Activated CD4-positive, CD25-positive, alpha-beta regulatory T cell treated with anti-CD3 and anti-CD28 coated beads, Interleukin-2, amount 50 U/mL, for 72 hours (primary cell): Measurements from ENCODE around the gene FOXK1.
A peak's percentile ranks its signal among the peaks of the same experiment; 100 is the strongest.
"Not testable (repeated sequence)": the region's sequence is repeated elsewhere in the genome, so short reads cannot be mapped to it uniquely, and the experiment has no call there.

ENCODE experiments used
- DNase-seq: peaks from one replicate; pipeline ENCODE4 v3.0.0; 2021

The FOXK1 gene

GRCh38 chr7:4789194-4790077 is 107.3 kb downstream of the FOXK1 start:
- DNase-seq, result no peak

DNA sequence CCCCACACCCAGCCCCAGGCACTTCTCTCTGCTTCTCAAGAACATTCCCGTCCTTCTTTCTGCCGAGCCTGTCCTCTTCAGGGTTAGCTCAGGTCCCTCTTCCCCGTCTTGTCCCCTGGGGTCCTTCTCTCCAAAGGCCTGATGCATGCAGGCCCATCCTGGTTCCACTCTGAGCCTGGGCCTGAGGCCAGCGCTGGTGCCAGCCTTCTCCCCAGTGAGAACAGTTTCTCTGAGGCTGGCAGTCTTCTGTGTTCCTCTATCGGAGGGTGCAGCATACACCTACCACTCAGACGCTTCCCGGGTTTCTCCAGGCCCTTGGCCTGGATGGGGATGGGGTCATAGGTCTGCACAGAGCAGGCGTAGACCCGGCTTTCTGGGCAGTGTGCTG is 108.0 kb downstream of the FOXK1 start:
- DNase-seq, result no peak

DNA sequence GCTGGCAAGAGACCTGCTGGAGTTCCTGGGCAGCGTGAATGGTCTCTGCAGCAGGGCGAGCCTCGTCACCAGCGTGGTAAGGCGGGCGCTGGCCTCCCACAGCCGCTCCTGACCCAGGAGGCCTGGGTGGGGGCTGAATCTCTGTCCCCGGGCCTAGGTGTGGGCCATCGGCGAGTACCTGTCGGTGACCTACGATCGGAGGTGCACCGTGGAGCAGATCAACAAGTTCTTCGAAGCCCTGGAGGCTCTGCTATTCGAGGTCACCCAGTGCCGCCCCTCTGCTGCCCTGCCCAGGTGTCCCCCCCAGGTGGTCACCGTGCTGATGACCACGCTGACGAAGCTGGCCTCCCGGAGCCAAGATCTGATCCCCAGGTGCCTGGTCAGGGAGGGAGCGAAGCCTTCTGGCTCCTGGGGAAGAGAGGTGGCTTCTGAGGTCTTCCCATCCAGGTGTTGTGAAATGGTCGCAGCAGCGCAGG is 108.5 kb downstream of the FOXK1 start:
- no peak for DNase-seq

GRCh38 chr7:4791101-4791737 is 109.1 kb downstream of the FOXK1 start:
- DNase-seq, result no peak

GRCh38 chr7:4791738-4792536 is 109.8 kb downstream of the FOXK1 start:
- peak; percentile 78 for DNase-seq

GRCh38 chr7:4792537-4793126 is 110.5 kb downstream of the FOXK1 start:
- DNase-seq, result no peak

DNA sequence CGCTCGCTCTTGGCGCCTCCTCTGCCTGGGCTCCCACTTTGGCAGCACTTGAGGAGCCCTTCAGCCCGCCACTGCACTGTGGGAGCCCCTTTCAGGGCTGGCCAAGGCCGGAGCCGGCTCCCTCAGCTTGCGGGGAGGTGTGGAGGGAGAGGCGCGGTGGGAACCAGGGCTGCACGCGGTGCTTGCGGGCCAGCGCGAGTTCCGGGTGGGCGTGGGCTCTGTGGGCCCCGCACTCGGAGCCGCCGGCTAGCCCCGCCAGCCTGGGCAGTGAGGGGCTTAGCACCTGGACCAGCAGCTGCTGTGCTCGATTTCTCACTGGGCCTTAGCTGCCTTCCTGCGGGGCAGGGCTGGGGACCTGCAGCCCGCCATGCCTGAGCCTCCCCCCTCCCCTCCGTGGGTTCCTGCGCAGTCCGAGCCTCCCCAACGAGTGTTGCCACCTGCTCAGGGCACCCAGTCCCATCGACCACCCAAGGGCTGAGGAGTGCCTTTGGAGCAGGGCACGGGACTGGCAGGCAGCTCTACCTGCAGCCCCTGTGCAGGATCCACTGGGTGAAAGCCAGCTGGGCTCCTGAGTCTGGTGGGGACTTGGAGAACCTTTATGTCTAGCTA is 111.4 kb downstream of the FOXK1 start:
- not testable (repeated sequence) for DNase-seq

GRCh38 chr7:4794171-4794570 is 112.1 kb downstream of the FOXK1 start:
- not testable (repeated sequence) for DNase-seq

- no peak for DNase-seq
Measured at GRCh38 chr7:4794591-4795350, 112.7 kb downstream of the FOXK1 start.

- no peak for DNase-seq
Measured at GRCh38 chr7:4796453-4796852, 114.4 kb downstream of the FOXK1 start.

GRCh38 chr7:4797858-4798705 is 116.0 kb downstream of the FOXK1 start:
- DNase-seq, result peak; percentile 79

DNA sequence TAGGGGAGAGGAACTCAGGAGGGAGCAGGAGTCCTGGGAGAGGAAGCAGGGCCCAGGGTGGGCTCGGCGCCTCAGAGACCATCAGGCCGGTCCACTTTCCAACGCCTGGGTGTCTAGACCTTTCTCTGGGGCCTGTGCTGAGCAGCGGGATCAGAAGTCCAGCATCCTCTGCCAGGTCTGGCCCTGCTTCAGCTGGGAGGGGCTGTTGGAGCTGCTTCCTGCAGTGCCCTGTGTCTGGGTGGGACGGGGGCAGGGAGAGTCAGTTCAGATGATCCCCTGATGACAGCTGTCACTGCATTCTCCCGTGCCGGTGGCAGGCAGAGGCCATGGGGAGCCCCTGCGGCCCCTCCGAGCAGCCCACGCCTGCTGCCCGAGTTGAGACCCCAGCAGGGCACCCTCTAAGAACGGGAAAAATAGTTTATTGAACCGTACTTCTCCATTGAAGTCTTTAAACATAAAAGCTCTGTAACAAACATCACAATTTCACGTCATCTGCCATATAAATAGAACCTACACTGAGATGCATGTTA is 116.7 kb downstream of the FOXK1 start:
- DNase-seq, result no peak

GRCh38 chr7:4799508-4800268 is 117.6 kb downstream of the FOXK1 start:
- no peak for DNase-seq

DNA sequence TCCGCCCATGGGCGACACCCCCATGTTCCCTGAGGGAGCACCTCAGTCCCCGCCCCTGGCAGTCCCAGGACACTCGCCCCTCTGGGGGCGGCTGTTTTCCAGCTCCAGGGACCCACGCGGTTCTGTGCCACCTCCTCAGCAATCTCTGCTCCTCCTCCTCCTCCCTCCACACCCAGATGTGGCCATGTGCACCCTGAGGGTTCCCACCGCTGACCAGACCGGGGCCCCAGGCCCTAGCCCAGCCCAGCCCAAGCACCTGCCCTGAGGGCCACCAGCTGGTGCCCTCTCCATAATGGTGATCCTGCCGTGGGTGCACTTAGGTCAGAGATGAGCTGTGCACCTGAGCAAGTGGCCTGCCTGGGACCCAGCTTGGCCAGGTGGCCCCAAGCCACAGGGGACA is 118.4 kb downstream of the FOXK1 start:
- DNase-seq, result no peak

- no peak for DNase-seq
Measured at GRCh38 chr7:4800926-4801838, 119.1 kb downstream of the FOXK1 start.

GRCh38 chr7:4801839-4802231 is 119.7 kb downstream of the FOXK1 start:
- no peak for DNase-seq

DNA sequence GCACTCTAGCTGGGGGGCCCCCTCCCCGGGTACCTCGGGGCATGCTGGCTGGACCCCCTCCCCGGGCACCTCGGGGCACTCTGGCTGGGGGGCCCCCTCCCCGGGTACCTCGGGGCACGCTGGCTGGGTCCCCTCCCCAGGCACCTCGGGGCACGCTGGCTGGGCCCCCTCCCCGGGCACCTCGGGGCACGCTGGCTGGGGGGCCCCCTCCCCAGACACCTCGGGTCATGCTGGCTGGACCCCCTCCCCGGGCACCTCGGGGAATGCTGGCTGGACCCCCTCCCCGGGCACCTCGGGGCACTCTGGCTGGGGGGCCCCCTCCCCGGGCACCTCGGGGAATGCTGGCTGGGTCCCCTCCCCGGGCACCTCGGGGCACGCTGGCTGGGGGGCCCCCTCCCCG is 120.5 kb downstream of the FOXK1 start:
- DNase-seq, result not testable (repeated sequence)

- DNase-seq, result no peak
Measured at GRCh38 chr7:4803397-4804241, 121.5 kb downstream of the FOXK1 start.
